H1 (cell line): ENCODE measurements around the gene JADE1. TPM values are rescaled to one million over a fixed set of nuclear protein-coding genes. Genes with fewer than 3 reads are reported as not detected.

ENCODE experiments used
- CTCF ChIA-PET: fragments of 300-600 bp; sonication (Branson Sonifier 250); formaldehyde crosslinking; loops from one replicate; lab custom pipeline; 2021; ENCODE audit not compliant: partially characterized antibody; lab: Charles Lee
- POLR2A ChIA-PET: fragments of 300-600 bp; sonication (Branson Sonifier 250); formaldehyde crosslinking; loops from one replicate; lab custom pipeline; 2021; ENCODE audit warnings: inconsistent platforms; ENCODE audit not compliant: partially characterized antibody; lab: Charles Lee
- DNase-seq, 2 experiments: peaks; one replicate each; pipeline versions ENCODE4 v3.0.0 to v3.0.0-alpha.2; 2010 to 2022; ENCODE audit warnings: low spot score in 2 of 2, low read depth in 1 of 2, mixed read lengths in 1 of 2
- FAIRE-seq: peaks from 2 replicates; lab custom pipeline; 2011; peaks lifted over from hg19 to GRCh38; lab: Jason Lieb, UNC
- H2AFZ ChIP-seq: 2 replicates; pipeline ENCODE4 v1.8.1; 2012; ENCODE audit warnings: low read length, inconsistent platforms
- H2AK5ac ChIP-seq: 2 replicates; pipeline ENCODE4 v1.6.1; 2013; ENCODE audit warnings: low read depth, low read length
- H2BK120ac ChIP-seq: replicated peaks from 2 replicates; pipeline ENCODE3; 2013; ENCODE audit warnings: low read depth, low read length, inconsistent platforms
- H2BK12ac ChIP-seq: 2 replicates; pipeline ENCODE4 v1.6.1; 2013; ENCODE audit warnings: low read depth, low read length
- H2BK15ac ChIP-seq: 2 replicates; pipeline ENCODE4 v1.6.1; 2013; ENCODE audit warnings: low read length
- H2BK20ac ChIP-seq: 2 replicates; pipeline ENCODE4 v1.6.1; 2013; ENCODE audit warnings: low read length
- H2BK5ac ChIP-seq: 2 replicates; pipeline ENCODE4 v1.6.1; 2013; ENCODE audit warnings: low read depth, low read length
- H3K14ac ChIP-seq: 2 replicates; pipeline ENCODE4 v1.6.1; 2013; ENCODE audit warnings: inconsistent platforms; ENCODE audit not compliant: insufficient read length
- H3K18ac ChIP-seq: 2 replicates; pipeline ENCODE4 v1.6.1; 2013; ENCODE audit warnings: low read length; ENCODE audit errors: extremely low read depth
- H3K23ac ChIP-seq: 2 replicates; pipeline ENCODE4 v1.6.1; 2013; ENCODE audit warnings: inconsistent platforms; ENCODE audit not compliant: insufficient read length
- H3K23me2 ChIP-seq: 2 replicates; pipeline ENCODE4 v1.6.1; 2013; ENCODE audit warnings: low read depth, low read length
- H3K27ac ChIP-seq: 2 replicates; pipeline ENCODE4 v1.6.1; 2011; ENCODE audit warnings: low read depth, low read length, inconsistent platforms
- H3K27me3 ChIP-seq, 4 experiments: replicated peaks in 1 of 4; 1 replicate in 1 of 4; 2 replicates in 3 of 4; pipeline versions ENCODE4 v1.6.1 to v1.8.1; 2011 to 2013; ENCODE audit warnings: low read length in 3 of 4, mild to moderate bottlenecking in 3 of 4, inconsistent platforms in 2 of 4, mixed read lengths in 2 of 4, moderate library complexity in 1 of 4; ENCODE audit not compliant: control insufficient read depth in 3 of 4, insufficient read depth in 3 of 4; ENCODE audit errors: extremely low read depth in 1 of 4
- H3K36me3 ChIP-seq, 4 experiments: 2 replicates each; pipeline versions ENCODE4 v1.6.1 to v1.8.1; 2011 to 2013; ENCODE audit warnings: mild to moderate bottlenecking in 4 of 4, low read length in 3 of 4, moderate library complexity in 2 of 4, control low read depth in 1 of 4, inconsistent platforms in 1 of 4; ENCODE audit not compliant: insufficient read depth in 4 of 4, control insufficient read depth in 2 of 4
- H3K4ac ChIP-seq: replicated peaks from 2 replicates; pipeline ENCODE3; 2013; ENCODE audit warnings: low read length, low read depth, mixed read lengths, inconsistent platforms; ENCODE audit not compliant: insufficient read length
- H3K4me1 ChIP-seq, 4 experiments: replicated peaks in 1 of 4; 1 replicate in 1 of 4; 2 replicates in 3 of 4; pipeline versions ENCODE4 v1.6.1 to v1.8.1; 2011 to 2013; ENCODE audit warnings: low read length in 3 of 4, inconsistent platforms in 2 of 4, mixed read lengths in 1 of 4; ENCODE audit not compliant: insufficient read depth in 4 of 4, control insufficient read depth in 3 of 4
- H3K4me2 ChIP-seq, 2 experiments: 2 replicates each; pipeline versions ENCODE4 v1.6.1 to v1.8.1; 2011 to 2013; ENCODE audit warnings: low read depth in 2 of 2, low read length in 2 of 2, control low read depth in 1 of 2, inconsistent platforms in 1 of 2, mild to moderate bottlenecking in 1 of 2; ENCODE audit not compliant: insufficient read depth in 1 of 2
- H3K4me3 ChIP-seq, 4 experiments: fragments of 200-600, 300-600 bp in 1 of 4; sonication (generic), shearing (Covaris generic), sonication (Bioruptor Twin) in 1 of 4; 2 replicates each; pipeline versions ENCODE4 v1.5.1 to v1.8.1; 2011 to 2016; ENCODE audit warnings: low read length in 4 of 4, low read depth in 3 of 4, control low read depth in 2 of 4, inconsistent platforms in 2 of 4, mild to moderate bottlenecking in 2 of 4, mixed read lengths in 1 of 4, moderate library complexity in 1 of 4; ENCODE audit not compliant: insufficient read depth in 2 of 4; ENCODE audit errors: extremely low read depth in 1 of 4
- H3K56ac ChIP-seq: replicated peaks from 2 replicates; pipeline ENCODE3; 2013; ENCODE audit warnings: low read depth, mild to moderate bottlenecking, mixed read lengths, low read length, inconsistent platforms; ENCODE audit not compliant: insufficient read length
- H3K79me1 ChIP-seq: 2 replicates; pipeline ENCODE4 v1.6.1; 2013; ENCODE audit warnings: low read depth, low read length, control low read depth
- H3K79me2 ChIP-seq, 2 experiments: 2 replicates each; pipeline versions ENCODE4 v1.6.1 to v1.8.1; 2012 to 2013; ENCODE audit warnings: low read length in 2 of 2, mild to moderate bottlenecking in 2 of 2, inconsistent platforms in 1 of 2; ENCODE audit not compliant: insufficient read depth in 2 of 2, control insufficient read depth in 1 of 2
- H3K9ac ChIP-seq, 4 experiments: replicated peaks in 1 of 4; 1 replicate in 1 of 4; 2 replicates in 3 of 4; pipeline versions ENCODE4 v1.6.1 to v1.8.1; 2011 to 2013; ENCODE audit warnings: low read depth in 3 of 4, low read length in 3 of 4, control low read depth in 2 of 4, mild to moderate bottlenecking in 2 of 4, moderate library complexity in 2 of 4, inconsistent platforms in 1 of 4; ENCODE audit errors: extremely low read depth in 1 of 4
- H3K9me3 ChIP-seq, 2 experiments: 2 replicates each; pipeline versions ENCODE4 v1.6.1 to v1.8.1; 2012 to 2013; ENCODE audit warnings: mild to moderate bottlenecking in 2 of 2, moderate library complexity in 2 of 2, control low read depth in 1 of 2, inconsistent platforms in 1 of 2, low read depth in 1 of 2, low read length in 1 of 2, mixed read lengths in 1 of 2; ENCODE audit not compliant: insufficient read depth in 2 of 2
- H4K20me1 ChIP-seq, 2 experiments: replicated peaks in 1 of 2; 2 replicates each; pipeline versions ENCODE3 to v1.8.1; 2011 to 2013; ENCODE audit warnings: inconsistent platforms in 2 of 2, low read length in 2 of 2, mild to moderate bottlenecking in 1 of 2; ENCODE audit not compliant: insufficient read depth in 2 of 2, control insufficient read depth in 1 of 2
- H4K5ac ChIP-seq: 2 replicates; pipeline ENCODE4 v1.6.1; 2013; ENCODE audit warnings: low read length, low read depth, mixed read lengths, inconsistent platforms; ENCODE audit not compliant: insufficient read length
- H4K8ac ChIP-seq: 2 replicates; pipeline ENCODE4 v1.8.0; 2013; ENCODE audit warnings: mild to moderate bottlenecking, moderate library complexity, low read length, inconsistent platforms; ENCODE audit not compliant: insufficient read depth; ENCODE audit errors: extremely low read depth
- H4K91ac ChIP-seq: replicated peaks from 2 replicates; pipeline ENCODE3; 2013; ENCODE audit warnings: low read length, mixed read lengths, inconsistent platforms; ENCODE audit not compliant: insufficient read length
- KDM4A ChIP-seq: IDR thresholded peaks from one replicate; pipeline ENCODE4 v1.7.1; 2012; ENCODE audit warnings: low read depth, mild to moderate bottlenecking, moderate library complexity, low read length, inconsistent platforms; ENCODE audit not compliant: severe bottlenecking
- POU5F1 ChIP-seq: IDR thresholded peaks from 2 replicates; pipeline ENCODE4 v1.6.1; 2011; ENCODE audit warnings: low read depth, mild to moderate bottlenecking, low read length, moderate library complexity
- RNF2 ChIP-seq: fragments of 200-900, 300-1000 bp; sonication (generic); IDR thresholded peaks from 2 replicates; pipeline ENCODE4 v1.7.1; 2016; ENCODE audit warnings: borderline replicate concordance, low read depth, mild to moderate bottlenecking, antibody characterized with exemption, low read length; ENCODE audit not compliant: poor library complexity, severe bottlenecking; ENCODE audit errors: missing control alignments
- SP2 ChIP-seq: IDR thresholded peaks from 2 replicates; pipeline ENCODE4 v1.6.1; 2012; ENCODE audit warnings: mild to moderate bottlenecking, low read length, inconsistent platforms
- SRF ChIP-seq: IDR thresholded peaks from 2 replicates; pipeline ENCODE4 v1.6.1; 2011; ENCODE audit warnings: mild to moderate bottlenecking, low read depth, low read length, moderate library complexity
- TBP ChIP-seq: IDR thresholded peaks from 2 replicates; pipeline ENCODE4 v1.6.1; 2011; ENCODE audit warnings: low read depth, low read length, improper control_type of control experiment
- WGBS, 2 experiments: shearing (Covaris generic) in 1 of 2; methylation state at CpG; one replicate each; pipeline versions ENCODE4 v1.1.6 to v1.1.7; 2013 to 2015; ENCODE audit warnings: low lambda C conversion rate in 2 of 2, mixed read lengths in 2 of 2, inconsistent platforms in 1 of 2, low coverage in 1 of 2, missing lambda C conversion rate in 1 of 2; ENCODE audit not compliant: insufficient replicate concordance in 2 of 2, insufficient coverage in 1 of 2, insufficient read length in 1 of 2; ENCODE audit errors: extremely low coverage in 1 of 2, missing lambda C conversion rate in 1 of 2; 5-methylcytosine and 5-hydroxymethylcytosine counted together
- polyA plus RNA-seq, 7 experiments: library from polyadenylated mRNA; depleted of rRNA in 3 of 7; stranded (reverse) in 5 of 7; unstranded in 2 of 7; fragments of >200 nt in 5 of 7; fragments of 200-250 nt in 2 of 7; gene quantifications; 1 replicate in 5 of 7; 2 replicates in 1 of 7; 4 replicates in 1 of 7; pipeline versions ENCODE4 v1.2.1 to v1.2.3, GENCODE V29; 2011 to 2013; ENCODE audit warnings: missing spikeins in 2 of 7, mixed read lengths in 2 of 7
- total RNA-seq: library from RNA; stranded (reverse); fragmentation: NEBNext Ultra II Directional; extraction: Animal tissue kit (Norgen Biotek cat#: 25700); gene quantifications from 2 replicates; pipeline ENCODE4 v1.2.1, GENCODE V29; 2021

JADE1 gene
- total and polyA plus RNA-seq, 2 of the 8 experiments (the other 6 are each of a cell fraction or from before 2014, with no cell fraction given): 37.7 to 213 TPM

DNA sequence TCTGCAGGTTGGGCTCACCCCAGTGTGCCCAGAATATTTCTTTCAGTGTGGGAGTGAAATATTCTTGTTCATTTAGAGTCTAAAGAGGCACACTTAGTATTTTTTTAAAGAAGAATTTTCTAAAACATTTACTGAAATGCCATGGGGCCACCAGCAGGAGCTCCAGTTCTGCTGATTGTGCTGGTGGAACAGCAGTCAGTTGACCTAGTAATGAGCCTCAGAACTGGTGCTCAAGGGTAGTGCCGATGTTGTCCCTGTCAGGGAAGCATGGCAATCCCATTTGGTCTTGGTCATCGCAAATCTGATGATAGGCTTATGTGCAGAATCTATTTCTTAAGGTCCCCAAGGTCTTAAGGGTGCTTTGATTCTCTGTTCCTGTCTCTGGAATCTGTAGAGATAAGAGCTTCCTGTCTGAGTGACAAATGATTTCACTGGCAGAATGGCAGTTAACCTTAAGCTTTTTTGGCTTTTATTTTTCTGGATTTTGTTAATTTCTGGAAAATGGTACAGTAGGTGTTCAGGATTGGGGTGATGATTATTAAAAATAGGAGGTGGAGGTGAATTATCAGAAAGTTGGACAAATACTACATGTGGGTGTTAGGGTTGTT lies 31.3 kb downstream of the JADE1 start:
- no peak overlapping the region for H4K8ac ChIP-seq
- no peak overlapping the region for H2BK120ac ChIP-seq
- no peak overlapping the region for H2AFZ ChIP-seq
- peaks cover 64 to 100% of the 10 kb centered on the region in 2 experiments for H3K79me2 ChIP-seq
- no peaks in the 10 kb centered on the region for H3K23me2 ChIP-seq
- no peak overlapping the region for H3K56ac ChIP-seq
- no peak overlapping the region for H4K91ac ChIP-seq
- no peak overlapping the region for H3K4me2 ChIP-seq
- no peak overlapping the region for H2BK20ac ChIP-seq
- H3K79me1 ChIP-seq: peaks cover 7% of the 10 kb centered on the region
- no peak overlapping the region for H2BK5ac ChIP-seq
- no peak for DNase-seq
- H3K18ac ChIP-seq: no peak overlapping the region
- H3K9me3 ChIP-seq: no peaks in the 10 kb centered on the region
- no peak overlapping the region for H3K9ac ChIP-seq
- no peak overlapping the region for H2BK15ac ChIP-seq
- peaks cover under 1 to 14% (median 5%) of the 10 kb centered on the region in 4 experiments; a peak in 6 of 7 replicates for H3K4me1 ChIP-seq
- no peaks in the 10 kb centered on the region for H3K27me3 ChIP-seq
- no peak overlapping the region for H3K27ac ChIP-seq
- ChIA-PET CTCF (interaction anchor here (0.6 to 2.7 kb wide), 11 partner anchors 9 to 653 kb away, joined by 3 to 12 read pairs (median 4); no protein-coding TSS in a partner anchor), POLR2A (interaction anchor here (0.7 to 21.1 kb wide), 8 partner anchors 8 to 275 kb away, joined by 3 to 204 read pairs (median 6); no protein-coding TSS in a partner anchor)
- no peak for FAIRE-seq
- H4K20me1 ChIP-seq: peaks cover 55 to 64% of the 10 kb centered on the region in 2 experiments
- H2BK12ac ChIP-seq: no peak overlapping the region
- 97% methylated on average over 2 of the region's 2 CpGs; no CpG with 5 or more reads in 1 of the 2 experiments for WGBS, 2 experiments
- no peak overlapping the region for H3K4me3 ChIP-seq
- H3K14ac ChIP-seq: no peak overlapping the region
- H3K4ac ChIP-seq: no peak overlapping the region
- H2AK5ac ChIP-seq: no peak overlapping the region
- H4K5ac ChIP-seq: no peak overlapping the region
- H3K36me3 ChIP-seq: peaks cover 31 to 81% (median 58%) of the 10 kb centered on the region in 4 experiments
- TF ChIP-seq SP2 (no peak), RNF2 (no peak), KDM4A (no peak), TBP (no peak), POU5F1 (no peak), SRF (no peak)
- no peak overlapping the region for H3K23ac ChIP-seq
